Spleen (tissue), 3 donors: ENCODE results near the gene PLEKHF1.

Experiments
- POLR2A ChIP-seq, 3 donors: fragments of 450-650 bp; IDR thresholded peaks; one replicate each; pipeline ENCODE4 v1.5.1; 2017; ENCODE audit warnings: antibody characterized with exemption in 3 of 3, mild to moderate bottlenecking in 1 of 3
- POLR2AphosphoS5 ChIP-seq, 3 donors: sonication (generic); formaldehyde crosslinking; IDR thresholded peaks; one replicate each; pipeline ENCODE4 v1.5.1; 2017; ENCODE audit warnings: antibody characterized with exemption in 3 of 3

- TF ChIP-seq POLR2A (IDR thresholded peaks at IDR 0.05): no peak
- TF ChIP-seq POLR2AphosphoS5 (IDR thresholded peaks at IDR 0.05): no peak
Observed at GRCh38 chr19:29682236-29682895, 17.1 kb downstream of the PLEKHF1 start.
